Activated naive CD4-positive, alpha-beta T cell treated with Interleukin-2 at 50 U/mL for 16 hours (primary cell): ENCODE data around the gene CEP192.
"Not testable (repeated sequence)": the region's sequence is repeated elsewhere in the genome, so short reads cannot be mapped to it uniquely, and the experiment has no call there.

Experiments
- DNase-seq: peaks from one replicate; pipeline ENCODE4 v3.0.0-alpha.2; 2020

CEP192 gene

GRCh38 chr18:12990967-12991820 is at the start of gene CEP192:
Gene CEP192, plus strand, starts transcription at chr18:12991362. Its CDS starts 8,063 bp downstream, at chr18:12999425.
- DNase-seq: peak; percentile 98

- DNase-seq: no peak
Measured at GRCh38 chr18:12943215-12943614, 47.9 kb upstream of the CEP192 start.

GRCh38 chr18:12944709-12945108 is 46.5 kb upstream of the CEP192 start:
- DNase-seq: no peak

- DNase-seq: no peak
Measured at GRCh38 chr18:12946549-12947284, 44.4 kb upstream of the CEP192 start.

GRCh38 chr18:12947285-12948049 is 43.7 kb upstream of the CEP192 start, which contains the start of gene SEH1L:
Gene SEH1L, plus strand, starts transcription at chr18:12948011. Its CDS starts 111 bp downstream, at chr18:12948122.
- peak; percentile 97 for DNase-seq

GRCh38 chr18:12948050-12948804 is 42.9 kb upstream of the CEP192 start:
- DNase-seq: peak; percentile 99

- DNase-seq: no peak
Measured at GRCh38 chr18:12958478-12958877, 32.7 kb upstream of the CEP192 start.

GRCh38 chr18:12960395-12960794 is 30.8 kb upstream of the CEP192 start:
- DNase-seq: no peak

GRCh38 chr18:12960853-12961397 is 30.2 kb upstream of the CEP192 start:
- DNase-seq: no peak

- DNase-seq: no peak
Measured at GRCh38 chr18:12963069-12963468, 28.1 kb upstream of the CEP192 start.

- DNase-seq: no peak
Measured at GRCh38 chr18:12968115-12968514, 23.0 kb upstream of the CEP192 start.

- DNase-seq: no peak
Measured at GRCh38 chr18:12968619-12969018, 22.5 kb upstream of the CEP192 start.

GRCh38 chr18:12973562-12974213 is 17.5 kb upstream of the CEP192 start:
- DNase-seq: no peak

- DNase-seq: no peak
Measured at GRCh38 chr18:12975488-12975887, 15.7 kb upstream of the CEP192 start.

- DNase-seq: no peak
Measured at GRCh38 chr18:12976305-12976704, 14.9 kb upstream of the CEP192 start.

GRCh38 chr18:12980065-12980464 is 11.1 kb upstream of the CEP192 start:
- DNase-seq: not testable (repeated sequence)

- no peak for DNase-seq
Measured at GRCh38 chr18:12989397-12990122, 1.6 kb upstream of the CEP192 start.

GRCh38 chr18:12990123-12990475 is 1.1 kb upstream of the CEP192 start:
- peak; percentile 52 for DNase-seq

GRCh38 chr18:12990641-12990966 is 558 bp upstream of the CEP192 start:
- no peak for DNase-seq

- no peak for DNase-seq
Measured at GRCh38 chr18:12991821-12992179, 638 bp downstream of the CEP192 start.

GRCh38 chr18:12993439-12993838 is 2.3 kb downstream of the CEP192 start:
- no peak for DNase-seq
